Aorta (tissue), 5 donors: ENCODE data around the gene RAB24. TPM values are rescaled to one million over a fixed set of nuclear protein-coding genes. Genes with fewer than 3 reads are reported as not detected.

ENCODE experiments used
- ATAC-seq: fragments of 200-7000 bp; cut with Tn5 transposase; one replicate; pipeline ENCODE4 v1.9.1; 2022; ENCODE audit warnings: moderate library complexity; ENCODE audit not compliant: low FRiP score
- DNase-seq, 2 donors: peaks; one replicate each; pipeline ENCODE4 v3.0.0-alpha.2; 2020
- H3K27ac ChIP-seq, 2 donors: one replicate each; pipeline ENCODE4 v1.5.1; 2013; ENCODE audit warnings: low read length in 2 of 2, mild to moderate bottlenecking in 2 of 2, moderate library complexity in 2 of 2, control low read depth in 1 of 2, inconsistent platforms in 1 of 2, low read depth in 1 of 2
- H3K27me3 ChIP-seq, 2 donors: one replicate each; pipeline ENCODE4 v1.6.1; 2013; ENCODE audit warnings: control low read depth in 1 of 2, low read length in 1 of 2, mild to moderate bottlenecking in 1 of 2, moderate library complexity in 1 of 2; ENCODE audit not compliant: insufficient read depth in 2 of 2, control insufficient read depth in 1 of 2
- H3K36me3 ChIP-seq, 2 donors: one replicate each; pipeline ENCODE4 v1.6.1; 2013; ENCODE audit warnings: control low read depth in 1 of 2, low read length in 1 of 2, mild to moderate bottlenecking in 1 of 2; ENCODE audit not compliant: insufficient read depth in 2 of 2, control insufficient read depth in 1 of 2
- H3K4me1 ChIP-seq, 2 donors: one replicate each; pipeline ENCODE4 v1.6.1; 2013; ENCODE audit warnings: low read length in 2 of 2, control low read depth in 1 of 2, mild to moderate bottlenecking in 1 of 2, moderate library complexity in 1 of 2; ENCODE audit not compliant: insufficient read depth in 2 of 2, control insufficient read depth in 1 of 2
- H3K4me3 ChIP-seq, 2 donors: one replicate each; pipeline ENCODE4 v1.5.1; 2013; ENCODE audit warnings: low read length in 2 of 2, control low read depth in 1 of 2, mild to moderate bottlenecking in 1 of 2
- H3K9me3 ChIP-seq: one replicate; pipeline ENCODE4 v1.6.1; 2013; ENCODE audit warnings: mild to moderate bottlenecking, low read length; ENCODE audit not compliant: control insufficient read depth
- WGBS, 2 donors: extraction: QIAGEN DNeasy Blood & Tissue Kit; methylation state at CpG; one replicate each; pipeline ENCODE4 v1.1.7; 2013; 5-methylcytosine and 5-hydroxymethylcytosine counted together
- intact Hi-C, 2 donors: fragments of 100-400 bp; cut with DNase I; formaldehyde crosslinking; loops; one replicate each; pipeline versions ENCODE4 v1.14.2 to v1.15.0; 2022
- polyA plus RNA-seq, 2 donors: library from polyadenylated mRNA; stranded (reverse); fragments of 200-250 nt; gene quantifications; one replicate each; pipeline ENCODE4 v1.2.3, GENCODE V29; 2013
- total RNA-seq, 2 donors: library from RNA; stranded (reverse); fragmentation: NEBNext Ultra II Directional; extraction: Animal tissue kit (Norgen Biotek cat#: 25700); gene quantifications; one replicate each; pipeline ENCODE4 v1.2.1, GENCODE V29; 2021
- donor health status: healthy with polysubstance abuse.
- donor health status: Bipolar disorder and iron deficiency.
- donor health status: DM: no; HTN: no; CAD: no.
- donor health status: DM: no; HTN: no; CAD: no.
- donor health status: DM: yes; HTN: yes; CAD: no.

RAB24 gene
- total and polyA plus RNA-seq, 4 donors, result 19.6 to 80.7 (median 39.1) TPM

DNA sequence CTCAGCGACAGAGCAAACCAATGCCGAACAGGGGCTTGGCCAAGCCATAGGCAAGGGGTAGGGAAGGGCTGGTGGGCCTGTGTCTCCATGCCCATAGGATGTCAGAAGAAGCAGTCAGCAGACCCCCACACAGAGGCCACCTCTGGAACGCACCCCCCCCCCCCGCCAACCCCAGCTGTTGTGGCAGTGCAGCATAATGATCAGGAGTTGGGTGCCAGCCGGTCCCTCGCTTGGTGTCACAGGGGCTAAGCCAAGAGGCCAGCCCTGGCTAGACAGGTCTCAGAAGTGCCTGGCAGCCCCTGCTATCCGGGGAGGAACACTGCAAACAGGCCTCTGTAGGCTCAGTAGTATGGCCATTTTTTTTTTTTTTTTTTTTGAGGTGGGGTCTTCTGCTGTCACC is 11.9 kb upstream of the RAB24 start:
- Histone ChIP-seq H3K9me3 (no peaks in the 10 kb centered on the region), H3K27me3 (no peaks in the 10 kb centered on the region), H3K27ac (no peak overlapping the region), H3K4me3 (no peak overlapping the region), H3K36me3 (no peaks in the 10 kb centered on the region), H3K4me1 (no peaks in the 10 kb centered on the region)
- intact Hi-C loops, result no loop called here
- DNase-seq (peak in 1 of 2 donors; percentile 41), ATAC-seq (no peak)
- WGBS, 2 donors, result 90 to 93% methylated on average over 7 of the region's 7 CpGs

DNA sequence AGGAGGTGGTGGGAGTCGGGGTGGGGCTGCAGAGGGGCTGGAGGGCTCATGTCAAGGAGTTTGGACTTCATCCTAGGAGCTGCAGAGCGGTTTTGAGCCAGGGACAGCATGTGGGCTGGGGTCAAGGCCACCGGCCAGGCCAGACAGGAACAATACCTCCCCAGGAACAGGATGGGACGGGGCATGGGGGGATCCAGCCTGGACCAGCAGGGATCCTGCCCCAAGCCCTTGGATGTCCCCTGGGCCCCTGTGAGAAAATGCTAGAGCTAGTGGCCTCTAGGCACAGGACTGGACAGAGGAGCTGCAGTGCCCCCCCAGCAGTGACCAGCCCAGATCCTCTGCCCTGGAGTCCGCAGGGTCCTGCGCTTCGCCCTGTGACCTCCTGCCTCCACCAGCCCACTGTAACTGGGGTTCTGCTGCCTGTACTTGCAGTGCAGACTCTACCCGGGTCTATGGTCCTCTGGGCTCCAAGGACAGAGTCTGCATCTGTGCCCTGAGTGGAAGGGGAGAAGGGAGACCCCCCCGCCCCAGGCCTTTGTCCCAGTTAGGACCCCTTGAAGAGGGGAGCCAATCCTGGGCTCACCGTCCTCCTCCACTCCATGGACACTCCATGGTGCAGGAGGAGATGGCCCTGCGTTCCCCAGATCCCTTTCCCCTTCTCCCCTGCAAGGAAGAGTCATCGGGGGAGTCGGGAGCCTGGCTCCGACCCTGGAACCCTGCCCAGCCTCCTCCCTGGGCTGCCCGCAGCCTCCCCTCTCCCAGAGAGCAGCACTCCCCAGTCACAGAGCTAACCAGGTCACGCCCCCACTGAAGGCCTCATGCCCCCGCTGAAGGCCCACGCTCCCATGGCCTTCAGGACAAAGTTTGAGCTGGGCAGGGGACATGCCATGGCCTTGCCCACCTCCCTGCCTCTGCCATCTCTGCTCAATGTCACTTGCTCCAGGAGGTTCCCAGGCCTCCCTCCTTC is 11.1 kb upstream of the RAB24 start:
- H3K27me3 ChIP-seq, result no peaks in the 10 kb centered on the region
- H3K27ac ChIP-seq, result no peak overlapping the region
- H3K9me3 ChIP-seq, result no peaks in the 10 kb centered on the region
- DNase-seq, result peak; percentile 47 to 69
- ATAC-seq, result no peak
- H3K4me1 ChIP-seq, result no peaks in the 10 kb centered on the region
- H3K4me3 ChIP-seq, result no peak overlapping the region
- intact Hi-C loops, result loop anchor here in 1 of 2 donors (5.0 kb wide), 3 partner anchors 53 to 202 kb away; no protein-coding TSS in a partner anchor
- WGBS, 2 donors, result 87 to 93% methylated on average over 14 to 18 of the region's 18 CpGs
- H3K36me3 ChIP-seq, result no peaks in the 10 kb centered on the region

DNA sequence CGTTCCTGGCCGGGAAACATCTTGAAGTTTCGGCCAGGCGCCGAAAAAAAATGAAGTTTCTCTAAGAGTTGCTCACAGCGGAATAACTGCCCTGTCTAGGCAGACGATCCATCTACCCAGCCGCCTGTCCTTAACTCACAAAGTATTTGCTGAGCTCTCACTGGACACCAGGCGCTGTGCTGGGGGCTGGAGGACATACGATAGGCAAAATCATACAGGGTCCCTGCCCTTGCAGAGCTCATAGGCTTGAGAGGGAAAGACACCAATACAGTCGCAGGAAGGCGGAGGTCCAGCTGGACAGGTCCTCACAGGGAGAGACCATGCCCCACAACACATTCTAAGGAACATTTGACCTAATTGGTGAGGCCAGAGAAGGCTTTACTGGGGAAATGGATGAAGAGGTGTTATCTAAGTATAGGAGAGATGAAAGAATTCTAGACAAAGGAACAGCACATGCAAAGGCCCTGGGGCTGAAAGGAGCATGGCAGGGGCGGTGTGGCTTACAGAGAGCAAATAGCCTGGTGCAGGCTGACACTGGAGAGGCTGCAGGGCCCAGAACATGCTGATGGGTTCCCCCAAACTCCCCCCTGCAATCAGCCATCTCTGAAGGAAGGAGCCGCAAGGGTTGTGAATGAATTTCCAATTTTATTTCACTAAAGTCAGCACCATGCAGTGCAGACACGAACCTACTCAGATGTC is 10.2 kb upstream of the RAB24 start:
- H3K36me3 ChIP-seq, result no peaks in the 10 kb centered on the region

DNA sequence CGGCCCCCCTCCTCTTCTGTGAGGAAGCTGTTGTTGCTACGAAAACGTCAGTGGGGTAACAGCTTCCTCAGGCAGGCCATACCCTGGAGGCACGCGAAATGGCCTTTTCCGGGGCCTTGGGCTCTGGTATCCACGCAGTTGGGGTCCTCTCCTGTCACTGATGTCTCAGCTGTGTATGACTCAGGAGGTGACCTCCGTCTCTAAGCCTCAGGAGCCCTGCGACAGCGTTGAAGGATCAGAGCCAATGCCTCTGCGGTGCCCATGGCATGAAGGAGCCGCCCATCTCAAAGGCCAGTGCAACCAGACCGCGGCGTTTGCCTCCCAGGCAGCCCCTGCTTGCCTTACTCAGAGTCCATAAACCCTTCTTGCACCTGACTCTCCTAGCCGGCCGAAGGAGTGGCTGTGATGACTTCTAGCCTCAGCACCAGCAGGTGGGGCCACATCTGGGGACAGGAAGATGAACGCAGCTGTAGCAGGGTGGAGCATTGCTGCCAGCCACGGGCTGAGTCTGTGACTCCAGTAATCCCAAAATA is 9.2 kb upstream of the RAB24 start:
- WGBS, 2 donors, result 6 to 8% methylated on average over 19 of the region's 19 CpGs
- H3K36me3 ChIP-seq, result no peaks in the 10 kb centered on the region
- H3K4me1 ChIP-seq, result no peaks in the 10 kb centered on the region
- H3K4me3 ChIP-seq, result no peak overlapping the region
- no peak overlapping the region for H3K27ac ChIP-seq
- ATAC-seq (no peak), DNase-seq (peak; percentile 50 to 74)
- H3K9me3 ChIP-seq, result no peaks in the 10 kb centered on the region
- intact Hi-C loops, result loop anchor here in 1 of 2 donors (5.0 kb wide), 3 partner anchors 55 to 200 kb away; no protein-coding TSS in a partner anchor
- H3K27me3 ChIP-seq, result no peaks in the 10 kb centered on the region

More for the DNA sequence above, 10.2 kb upstream of the RAB24 start:
- DNase-seq (peak; percentile 36 to 56), ATAC-seq (no peak)
- WGBS, 2 donors, result 91 to 94% methylated on average over 15 of the region's 15 CpGs
- H3K27ac ChIP-seq, result no peak overlapping the region
- intact Hi-C loops, result loop anchor here in 1 of 2 donors (5.0 kb wide), 3 partner anchors 54 to 201 kb away; no protein-coding TSS in a partner anchor
- H3K4me1 ChIP-seq, result no peaks in the 10 kb centered on the region
- H3K9me3 ChIP-seq, result no peaks in the 10 kb centered on the region
- H3K27me3 ChIP-seq, result no peaks in the 10 kb centered on the region
- H3K4me3 ChIP-seq, result no peak overlapping the region

DNA sequence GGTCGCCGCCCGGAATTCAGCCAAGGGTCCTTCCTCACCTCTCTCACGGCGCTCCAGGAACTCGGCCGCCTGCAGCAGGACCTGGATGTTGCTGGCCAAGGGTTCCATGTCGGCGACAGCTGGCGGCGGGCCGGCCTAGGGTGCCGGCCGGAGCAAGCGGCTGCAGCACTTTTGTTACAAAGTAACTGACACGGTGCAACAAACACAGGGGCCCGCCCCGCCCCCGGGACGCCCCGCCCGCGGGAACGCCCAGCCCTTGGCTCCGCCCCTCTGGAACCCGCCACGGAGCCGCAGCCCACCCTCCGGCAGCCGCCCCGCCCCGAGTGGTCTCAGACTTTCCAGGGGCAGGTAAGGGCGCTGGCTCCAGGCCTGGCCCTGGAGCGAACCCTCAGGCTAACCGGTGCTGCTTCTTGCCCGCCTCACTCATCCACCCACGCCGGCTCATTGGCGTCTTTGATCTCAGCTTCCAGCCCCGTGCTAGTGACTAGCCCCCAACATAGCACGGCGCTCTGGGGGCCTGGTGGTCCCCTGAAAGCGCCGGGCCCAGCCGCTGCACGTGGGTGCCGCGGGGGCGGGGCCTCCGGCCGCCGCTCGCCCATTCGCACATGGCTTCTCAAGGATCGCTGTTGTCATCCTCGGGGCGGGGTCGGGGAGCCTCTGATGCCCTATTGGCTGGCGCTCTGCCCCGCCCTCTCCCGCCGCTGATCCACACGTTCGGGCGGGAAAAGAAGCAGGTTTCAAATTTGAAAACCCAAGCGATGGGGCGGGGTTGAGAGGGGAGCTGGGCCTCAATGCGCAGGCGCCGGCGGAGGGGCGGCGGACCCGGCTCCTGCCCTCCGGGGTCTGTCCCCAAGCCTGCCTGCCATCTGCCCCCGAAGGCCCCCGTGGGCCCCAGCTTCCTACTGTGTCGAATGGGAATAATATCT is 8.5 kb upstream of the RAB24 start, which contains the start of gene MXD3:
TSS of gene MXD3 (minus strand) at position 176 of the 926 bp plus-strand sequence. CDS start at position 108, 68 bp downstream.
- Histone ChIP-seq H3K27ac (no peak within 1 kb of the TSS), H3K4me3 (peak within 1 kb of the TSS; percentile 29 to 36), H3K9me3 (no peaks in the 10 kb centered on the region), H3K36me3 (no peaks in the 10 kb centered on the region), H3K4me1 (no peaks in the 10 kb centered on the region), H3K27me3 (no peaks in the 10 kb centered on the region)
- DNase-seq, result peak; percentile 98
- WGBS, 2 donors, result 1% methylated on average over 74 to 78 of the region's 78 CpGs
- ATAC-seq, result peak; percentile 93
- intact Hi-C loops, result loop anchor here in 1 of 2 donors (5.0 kb wide), 3 partner anchors 55 to 200 kb away; no protein-coding TSS in a partner anchor

DNA sequence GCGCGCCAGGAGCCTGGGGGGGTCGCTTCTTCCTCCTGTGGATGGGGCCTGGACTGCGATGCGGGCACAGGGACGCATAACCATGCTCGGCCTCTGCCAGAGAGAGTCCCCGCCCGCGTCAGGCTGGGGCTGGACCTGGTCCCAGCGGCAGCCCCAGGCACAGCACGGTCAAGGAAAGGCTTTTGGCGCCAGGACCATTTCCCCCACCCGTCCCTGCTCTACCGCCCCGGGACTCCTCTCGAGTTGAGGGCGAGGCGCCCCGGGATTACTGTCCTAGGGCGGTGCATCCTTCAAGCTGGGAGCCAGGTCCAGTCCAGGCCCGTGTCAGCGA is 7.8 kb upstream of the RAB24 start:
- Histone ChIP-seq H3K9me3 (no peaks in the 10 kb centered on the region), H3K4me3 (peak overlapping the region; percentile 29 to 36), H3K27me3 (no peaks in the 10 kb centered on the region), H3K27ac (no peak overlapping the region), H3K4me1 (no peaks in the 10 kb centered on the region), H3K36me3 (no peaks in the 10 kb centered on the region)
- WGBS, 2 donors, result 0 to 1% methylated on average over 20 to 23 of the region's 23 CpGs
- intact Hi-C loops, result loop anchor here in 1 of 2 donors (5.0 kb wide), 3 partner anchors 56 to 199 kb away; no protein-coding TSS in a partner anchor
- DNase-seq (peak in 1 of 2 donors; percentile 50), ATAC-seq (no peak)

DNA sequence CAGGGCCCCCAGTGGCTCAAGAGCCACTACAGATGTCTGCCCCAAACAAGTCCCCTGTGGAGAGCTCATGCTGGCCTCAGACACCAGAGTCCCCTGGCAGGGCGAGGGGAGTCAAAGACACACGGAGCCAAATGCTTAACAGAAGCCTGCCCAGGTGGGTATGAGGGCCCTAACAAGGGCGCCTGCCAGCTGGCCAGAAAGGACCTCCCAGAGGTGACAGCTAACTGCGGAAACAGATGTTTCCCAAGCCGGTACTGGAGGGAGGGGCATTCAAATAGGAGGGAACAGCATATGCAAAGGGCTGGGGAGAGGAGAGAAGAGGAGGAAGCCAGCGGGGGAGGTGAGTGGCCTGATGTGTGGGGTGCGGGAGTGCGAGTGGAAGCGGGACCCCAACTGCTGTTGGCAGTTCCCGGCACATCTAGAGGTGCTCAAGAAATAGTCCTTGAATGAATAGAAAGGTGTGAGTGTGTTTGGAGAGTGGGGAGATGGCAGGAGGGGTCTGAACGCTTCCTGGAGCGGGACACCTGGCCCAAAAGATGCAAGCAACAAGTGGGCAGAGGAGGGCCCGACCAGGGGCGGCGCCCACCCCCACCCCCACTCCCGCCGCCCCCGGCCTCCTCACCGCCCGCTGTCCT is 7.4 kb upstream of the RAB24 start:
- H3K27me3 ChIP-seq, result no peaks in the 10 kb centered on the region
- ATAC-seq, result no peak
- H3K36me3 ChIP-seq, result no peaks in the 10 kb centered on the region
- DNase-seq, result peak in 1 of 2 donors; percentile 73
- no peaks in the 10 kb centered on the region for H3K9me3 ChIP-seq
- H3K4me1 ChIP-seq, result no peaks in the 10 kb centered on the region
- 19 to 27% methylated on average over 16 to 20 of the region's 20 CpGs for WGBS, 2 donors
- H3K4me3 ChIP-seq, result no peak overlapping the region
- intact Hi-C loops, result loop anchor here in 1 of 2 donors (5.0 kb wide), 3 partner anchors 56 to 199 kb away; no protein-coding TSS in a partner anchor
- no peak overlapping the region for H3K27ac ChIP-seq
